Middle frontal gyrus (tissue), 1 donor: ENCODE measurements around the gene CSNK1G3.
"Not testable (repeated sequence)": the region's sequence is repeated elsewhere in the genome, so short reads cannot be mapped to it uniquely, and the experiment has no call there.

Experiments
- DNase-seq: peaks from one replicate; pipeline ENCODE4 v3.0.0-alpha.2; 2015; ENCODE audit warnings: low spot score; ENCODE audit errors: extremely low spot score

CSNK1G3 gene

DNA sequence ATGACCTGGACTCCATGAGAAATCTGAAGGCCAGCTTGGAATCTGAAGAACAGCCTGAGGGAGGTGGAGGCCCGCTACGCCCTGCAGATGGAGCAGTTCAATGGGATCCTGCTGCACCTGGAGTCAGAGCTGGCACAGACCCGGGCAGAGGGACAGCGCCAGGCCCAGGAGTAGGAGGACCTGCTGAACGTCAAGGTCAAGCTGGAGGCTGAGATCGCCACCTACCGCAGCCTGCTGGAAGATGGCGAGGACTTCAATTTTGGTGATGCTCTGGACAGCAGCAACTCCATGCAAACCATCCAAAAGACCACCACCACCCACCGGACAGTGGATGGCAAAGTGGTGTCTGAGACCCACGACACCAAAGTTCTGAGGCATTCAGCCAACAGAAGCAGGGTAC is 125.1 kb downstream of the CSNK1G3 start:
- DNase-seq, result not testable (repeated sequence)

DNA sequence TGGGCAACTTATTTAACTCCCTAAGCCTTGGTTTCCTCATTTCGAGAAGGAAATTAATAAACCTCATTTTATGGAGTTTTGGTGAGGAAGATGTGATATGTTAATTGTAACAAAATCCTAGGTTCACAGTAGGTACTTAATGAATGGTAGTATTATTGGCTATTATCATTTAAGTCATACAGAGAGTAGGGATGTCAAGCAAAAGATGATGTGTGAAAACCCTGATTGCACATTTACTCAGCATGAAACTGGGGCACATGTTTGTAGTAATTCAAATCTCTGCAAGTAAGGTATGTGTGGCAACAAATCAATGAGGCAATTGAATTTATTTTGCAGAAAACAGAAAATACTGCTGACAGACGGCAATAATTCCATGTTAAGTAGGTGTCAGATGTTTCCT is 127.3 kb downstream of the CSNK1G3 start:
- no peak for DNase-seq

- no peak for DNase-seq
Measured at GRCh38 chr5:123645024-123645603, 133.1 kb downstream of the CSNK1G3 start.

DNA sequence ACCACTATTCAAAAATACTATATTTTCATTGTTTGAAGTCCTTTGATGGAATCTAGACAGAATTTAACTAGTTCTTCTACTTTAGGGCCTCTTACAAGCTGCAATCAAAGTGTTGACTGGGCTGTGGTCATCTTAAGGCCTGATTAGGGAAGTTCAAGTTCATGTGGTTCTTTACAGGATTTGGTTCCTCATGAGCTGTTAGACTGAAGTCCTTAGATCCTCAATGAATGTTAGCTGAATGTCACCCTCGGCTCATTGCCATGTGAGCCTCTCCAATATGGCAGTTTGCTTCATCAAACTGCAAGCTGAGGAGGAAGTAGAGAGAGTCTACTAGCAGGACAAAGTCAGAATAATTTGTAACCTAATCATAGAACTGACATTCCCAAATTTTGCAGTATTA is 135.1 kb downstream of the CSNK1G3 start:
- no peak for DNase-seq

- DNase-seq, result no peak
Measured at GRCh38 chr5:123651234-123651633, 139.3 kb downstream of the CSNK1G3 start.

DNA sequence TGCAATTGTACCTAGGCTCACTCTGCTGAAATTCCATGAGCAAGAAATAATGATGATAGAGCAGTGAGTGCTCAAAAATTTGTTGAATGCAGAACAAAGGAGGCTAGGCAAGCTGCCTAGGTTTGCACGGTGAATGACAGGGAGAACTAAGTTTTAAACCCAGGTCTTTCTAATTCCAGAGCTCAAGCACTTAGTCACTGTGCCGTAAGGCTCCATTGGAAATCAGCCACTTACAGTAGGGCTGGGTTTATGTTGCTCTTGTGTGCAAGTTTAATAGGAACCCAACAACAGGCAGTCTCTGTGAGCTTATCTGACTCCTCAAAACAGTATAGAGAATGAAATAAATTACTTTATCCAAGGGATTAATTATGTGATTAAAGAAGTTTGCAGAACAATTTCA is 147.0 kb downstream of the CSNK1G3 start:
- no peak for DNase-seq

- DNase-seq, result no peak
Measured at GRCh38 chr5:123659495-123659894, 147.5 kb downstream of the CSNK1G3 start.

- no peak for DNase-seq
Measured at GRCh38 chr5:123664961-123665360, 153.0 kb downstream of the CSNK1G3 start.

- DNase-seq, result no peak
Measured at GRCh38 chr5:123665822-123666371, 153.9 kb downstream of the CSNK1G3 start.
